Vein endothelial cell (primary cell): ENCODE data around the gene OR10R2. TPM values are rescaled to one million over a fixed set of nuclear protein-coding genes. Genes with fewer than 3 reads are reported as not detected.

ENCODE experiments used
- total RNA-seq: library from RNA; depleted of rRNA; stranded (reverse); fragments of >200 nt; gene quantifications from 2 replicates; pipeline ENCODE4 v1.2.3, GENCODE V29; 2012

The OR10R2 gene
- total RNA-seq = not detected in 2 replicates

DNA sequence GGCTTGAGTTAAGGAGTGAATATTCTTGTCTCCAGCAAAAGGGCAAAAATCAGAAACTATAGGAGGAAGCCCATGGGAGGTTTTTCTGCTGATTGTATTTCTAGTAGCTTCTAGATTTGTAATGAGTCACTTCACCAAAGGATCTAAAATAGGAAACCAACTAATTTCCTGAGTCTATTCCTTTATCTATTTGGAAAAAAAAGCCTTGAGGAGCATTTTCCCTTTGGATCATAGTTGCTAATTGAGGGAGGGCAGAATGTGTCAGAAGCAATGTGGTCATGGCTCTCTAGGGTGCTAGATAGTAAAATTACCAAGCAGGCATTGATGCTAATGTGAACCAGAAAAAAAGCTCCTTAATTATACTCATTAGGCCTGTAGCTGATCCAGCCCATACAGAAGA is at the start of gene OR10R2:
Gene OR10R2, plus strand, starts transcription at position 301 of the 400 bp plus-strand sequence. CDS start 106 bp downstream, outside the sequence.

GRCh38 chr1:158426137-158426536 is 45.9 kb upstream of the OR10R2 start, which contains the start of gene OR10K2:
OR10K2 (minus strand) TSS chr1:158426237; CDS start chr1:158420866, 5,371 bp downstream.

GRCh38 chr1:158461534-158461933 is 10.5 kb upstream of the OR10R2 start, which contains the start of gene OR10K1:
OR10K1 (plus strand) TSS chr1:158461834; CDS start chr1:158465562, 3,728 bp downstream.

Other genes starting within 250 kb of the OR10R2 start
- gene CD1A, start 217.8 kb upstream of the OR10R2 start, total RNA-seq = not detected in 2 replicates
- gene CD1C, start 182.3 kb upstream of the OR10R2 start, total RNA-seq = not detected in 2 replicates
- gene CD1B, start 140.7 kb upstream of the OR10R2 start, total RNA-seq = not detected in 2 replicates
- gene CD1E, start 118.3 kb upstream of the OR10R2 start, total RNA-seq = not detected in 2 replicates
- gene OR10T2, start 72.8 kb upstream of the OR10R2 start, total RNA-seq = not detected in 2 replicates
- gene OR10K2, start 46.0 kb upstream of the OR10R2 start, total RNA-seq = not detected in 2 replicates
- gene OR10K1, start 10.4 kb upstream of the OR10R2 start, total RNA-seq = not detected in 2 replicates
- gene OR6Y1, start 82.2 kb downstream of the OR10R2 start, total RNA-seq = not detected in 2 replicates
- gene OR6P1, start 98.4 kb downstream of the OR10R2 start, total RNA-seq = not detected in 2 replicates
- gene OR10X1, start 107.7 kb downstream of the OR10R2 start, total RNA-seq = not detected in 2 replicates
- gene OR10Z1, start 133.0 kb downstream of the OR10R2 start, total RNA-seq = not detected in 2 replicates
- gene SPTA1, start 214.5 kb downstream of the OR10R2 start, total RNA-seq = 5.9 and 14.6 TPM in 2 replicates
- not detected in 2 replicates for gene OR6K2, start 228.4 kb downstream of the OR10R2 start, total RNA-seq
- 0.19 TPM in 1 of 2 replicates, not detected in the other for gene OR6K3, start 248.5 kb downstream of the OR10R2 start, total RNA-seq